Measurements from ENCODE around the gene MACF1. TPM values are rescaled to one million over a fixed set of nuclear protein-coding genes. Genes with fewer than 3 reads are reported as not detected.

The MACF1 gene
- total RNA-seq, 4 donors from 2014 or later = 78.7 to 139 (median 113) TPM

DNA sequence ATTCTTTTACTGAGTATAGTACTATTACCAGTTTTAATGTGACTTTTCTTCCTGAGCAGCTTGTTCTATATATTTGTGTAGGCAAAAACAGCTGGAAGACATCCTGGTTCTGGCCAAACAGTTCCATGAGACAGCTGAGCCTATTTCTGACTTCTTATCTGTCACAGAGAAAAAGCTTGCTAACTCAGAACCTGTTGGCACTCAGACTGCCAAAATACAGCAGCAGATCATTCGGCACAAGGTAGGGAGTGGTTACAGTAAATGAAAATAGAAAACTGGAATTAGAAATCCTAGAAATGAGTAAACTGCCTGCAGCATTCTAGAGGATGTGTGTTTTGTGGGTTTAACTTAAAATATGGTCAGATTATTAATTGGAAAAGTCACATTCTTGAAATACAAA lies 222.9 kb downstream of the MACF1 start:
- peaks cover 62 to 69% of the 10 kb centered on the region in 2 donors for H3K4me1 ChIP-seq
- H3K27ac ChIP-seq = peak overlapping the region; percentile 64 to 78 (median 72)
- H3K9me3 ChIP-seq = no peaks in the 10 kb centered on the region
- H3K27me3 ChIP-seq = no peaks in the 10 kb centered on the region
- intact Hi-C loops (cut with DNase I; ENCODE audit: low total_unique reads) (no loop called here), in situ Hi-C loops (cut with MboI; ENCODE audit: low sequenced_read_pairs in 4 of 4) (no loop called here)
- H3K36me3 ChIP-seq = peaks cover 0 to 40% of the 10 kb centered on the region in 2 donors
- TF ChIP-seq POLR2A (IDR thresholded peaks at IDR 0.05) = no peak
- TF ChIP-seq, protein P1, sequence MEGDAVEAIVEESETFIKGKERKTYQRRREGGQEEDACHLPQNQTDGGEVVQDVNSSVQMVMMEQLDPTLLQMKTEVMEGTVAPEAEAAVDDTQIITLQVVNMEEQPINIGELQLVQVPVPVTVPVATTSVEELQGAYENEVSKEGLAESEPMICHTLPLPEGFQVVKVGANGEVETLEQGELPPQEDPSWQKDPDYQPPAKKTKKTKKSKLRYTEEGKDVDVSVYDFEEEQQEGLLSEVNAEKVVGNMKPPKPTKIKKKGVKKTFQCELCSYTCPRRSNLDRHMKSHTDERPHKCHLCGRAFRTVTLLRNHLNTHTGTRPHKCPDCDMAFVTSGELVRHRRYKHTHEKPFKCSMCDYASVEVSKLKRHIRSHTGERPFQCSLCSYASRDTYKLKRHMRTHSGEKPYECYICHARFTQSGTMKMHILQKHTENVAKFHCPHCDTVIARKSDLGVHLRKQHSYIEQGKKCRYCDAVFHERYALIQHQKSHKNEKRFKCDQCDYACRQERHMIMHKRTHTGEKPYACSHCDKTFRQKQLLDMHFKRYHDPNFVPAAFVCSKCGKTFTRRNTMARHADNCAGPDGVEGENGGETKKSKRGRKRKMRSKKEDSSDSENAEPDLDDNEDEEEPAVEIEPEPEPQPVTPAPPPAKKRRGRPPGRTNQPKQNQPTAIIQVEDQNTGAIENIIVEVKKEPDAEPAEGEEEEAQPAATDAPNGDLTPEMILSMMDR (IDR thresholded peaks at IDR 0.05 in 4 of 5, conservative IDR thresholded peaks at IDR 0.05 in 1 of 5) = no peak
- no peak overlapping the region for H3K4me3 ChIP-seq
- DNase-seq = no peak
- ATAC-seq = peak; percentile 75 to 81

- Histone ChIP-seq H3K4me1 (peaks cover 62 to 69% of the 10 kb centered on the region in 2 donors), H3K27me3 (no peaks in the 10 kb centered on the region), H3K9me3 (no peaks in the 10 kb centered on the region), H3K27ac (peak overlapping the region; percentile 64 to 78 (median 72)), H3K36me3 (peaks cover 0 to 37% of the 10 kb centered on the region in 2 donors), H3K4me3 (no peak overlapping the region)
- peak; percentile 84 to 95 for ATAC-seq
- peak; percentile 32 to 55 for DNase-seq
- intact Hi-C loops (cut with DNase I; ENCODE audit: low total_unique reads) (no loop called here), in situ Hi-C loops (cut with MboI; ENCODE audit: low sequenced_read_pairs in 4 of 4) (no loop called here)
- TF ChIP-seq, protein P1 (IDR thresholded peaks at IDR 0.05 in 4 of 5, conservative IDR thresholded peaks at IDR 0.05 in 1 of 5) = no peak
- TF ChIP-seq POLR2A (IDR thresholded peaks at IDR 0.05) = no peak
These were observed 223.4 kb downstream of the MACF1 start for GRCh38 chr1:39427912-39428311.

GRCh38 chr1:39431927-39432326 lies 227.4 kb downstream of the MACF1 start:
- H3K4me1 ChIP-seq = peaks cover 38 to 46% of the 10 kb centered on the region in 2 donors
- H3K36me3 ChIP-seq = peaks cover 0 to 45% of the 10 kb centered on the region in 2 donors
- no peaks in the 10 kb centered on the region for H3K27me3 ChIP-seq
- TF ChIP-seq POLR2A (IDR thresholded peaks at IDR 0.05) = no peak
- TF ChIP-seq, protein P1 (IDR thresholded peaks at IDR 0.05 in 4 of 5, conservative IDR thresholded peaks at IDR 0.05 in 1 of 5) = no peak
- ATAC-seq = peak in 1 of 2 donors; percentile 60
- no peaks in the 10 kb centered on the region for H3K9me3 ChIP-seq
- peak overlapping the region; percentile 39 to 56 (median 44) for H3K27ac ChIP-seq
- no peak for DNase-seq
- in situ Hi-C loops (cut with MboI; ENCODE audit: low sequenced_read_pairs in 4 of 4) (no loop called here), intact Hi-C loops (cut with DNase I; ENCODE audit: low total_unique reads) (no loop called here)
- H3K4me3 ChIP-seq = no peak overlapping the region

DNA sequence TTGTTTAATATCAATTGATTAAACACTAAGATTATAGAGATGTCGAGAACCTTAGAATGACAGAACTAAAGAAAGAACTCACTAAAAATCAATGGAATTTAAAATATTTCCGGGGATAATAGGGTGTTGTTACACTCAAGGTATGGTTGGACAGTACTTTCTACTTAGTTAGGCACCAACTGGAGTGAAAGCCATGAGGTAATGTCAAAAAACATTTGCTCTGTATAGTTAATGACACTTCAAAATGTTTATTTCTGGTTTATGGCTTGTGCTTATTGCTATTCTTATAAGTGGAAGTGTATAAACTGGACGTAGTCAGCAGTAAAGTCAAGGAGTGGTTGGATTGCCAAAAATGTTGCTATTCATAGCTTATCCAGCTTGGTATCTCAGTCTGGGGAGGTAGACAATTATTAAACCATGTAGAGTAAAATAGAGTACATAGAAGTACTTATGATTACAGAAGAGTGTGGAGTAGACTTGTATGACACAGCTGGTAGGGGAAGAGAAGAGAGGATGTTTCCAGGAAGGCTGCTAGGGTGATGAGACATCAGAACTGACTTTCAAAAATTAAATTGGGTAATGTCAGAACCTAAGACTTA lies 230.4 kb downstream of the MACF1 start:
- Histone ChIP-seq H3K27me3 (no peaks in the 10 kb centered on the region), H3K27ac (peak overlapping the region in 3 of 4 donors; percentile 22 to 53 (median 43)), H3K9me3 (no peaks in the 10 kb centered on the region), H3K4me3 (no peak overlapping the region), H3K36me3 (peaks cover 2 to 61% of the 10 kb centered on the region in 2 donors), H3K4me1 (peaks cover 20 to 26% of the 10 kb centered on the region in 2 donors)
- DNase-seq (no peak), ATAC-seq (no peak)
- intact Hi-C loops (cut with DNase I; ENCODE audit: low total_unique reads) = no loop called here
- in situ Hi-C loops (cut with MboI; ENCODE audit: low sequenced_read_pairs in 4 of 4) = no loop called here
- no peak for TF ChIP-seq POLR2A (IDR thresholded peaks at IDR 0.05)
- TF ChIP-seq, protein P1 (IDR thresholded peaks at IDR 0.05 in 4 of 5, conservative IDR thresholded peaks at IDR 0.05 in 1 of 5) = no peak

Measured in gastrocnemius medialis (tissue), 4 donors.